Left colon (tissue), 2 donors: ENCODE measurements around the gene CA5A. TPM values are rescaled to one million over a fixed set of nuclear protein-coding genes. Genes with fewer than 3 reads are reported as not detected.
"Not testable (repeated sequence)": the region's sequence is repeated elsewhere in the genome, so short reads cannot be mapped to it uniquely, and the experiment has no call there.

Experiments
- ATAC-seq: fragments of 200-7000 bp; cut with Tn5 transposase; one replicate; pipeline ENCODE4 v1.9.1; 2020; ENCODE audit warnings: mild to moderate bottlenecking, moderate library complexity
- DNase-seq, 2 donors: peaks; one replicate each; pipeline ENCODE4 v3.0.0-alpha.2; 2020
- intact Hi-C, 2 donors: fragments of 100-400 bp; cut with DNase I in 1 of 2; cut with micrococcal nuclease in 1 of 2; formaldehyde crosslinking; loops; one replicate each; pipeline versions ENCODE4 v1.11.2 to v1.14.0; 2022; cut with DNase I, micrococcal nuclease
- total RNA-seq, 2 donors: library from RNA; stranded (reverse); fragmentation: NEBNext Ultra II Directional; extraction: Animal tissue kit (Norgen Biotek cat#: 25700); gene quantifications; one replicate each; pipeline ENCODE4 v1.2.1, GENCODE V29; 2021
- donor health status: DM: no; HTN: no; CAD: no.
- donor health status: DM: yes; HTN: yes; CAD: no.

CA5A gene
- total RNA-seq, 2 donors from 2014 or later, result not detected

GRCh38 chr16:87881324-87882200, 54.8 kb downstream of the CA5A start:
- intact Hi-C loops, result no loop called here
- ATAC-seq, result no peak
- no peak for DNase-seq

GRCh38 chr16:87880117-87880696, 56.1 kb downstream of the CA5A start:
- no peak for ATAC-seq
- no peak for DNase-seq
- intact Hi-C loops, result no loop called here

GRCh38 chr16:87879411-87880013, 56.8 kb downstream of the CA5A start:
- intact Hi-C loops, ATAC-seq, DNase-seq: not testable (repeated sequence)

- ATAC-seq, result no peak
- intact Hi-C loops, result no loop called here
- no peak for DNase-seq
Measured at GRCh38 chr16:87878704-87879103, 57.6 kb downstream of the CA5A start.

GRCh38 chr16:87877942-87878507, 58.3 kb downstream of the CA5A start:
- no peak for DNase-seq
- no peak for ATAC-seq
- intact Hi-C loops, result no loop called here

GRCh38 chr16:87874639-87875427, 61.5 kb downstream of the CA5A start:
- no peak for ATAC-seq
- intact Hi-C loops, result no loop called here
- no peak for DNase-seq

GRCh38 chr16:87870418-87871291, 65.7 kb downstream of the CA5A start:
- not testable (repeated sequence) for DNase-seq, ATAC-seq
- intact Hi-C loops, result loop anchor here in 1 of 2 donors (2.0 kb wide), 1 partner anchor 92 kb away; no protein-coding TSS in a partner anchor

- DNase-seq, ATAC-seq: not testable (repeated sequence)
- intact Hi-C loops, result loop anchor here in 1 of 2 donors (2.0 kb wide), 1 partner anchor 91 kb away; no protein-coding TSS in a partner anchor
Measured at GRCh38 chr16:87869879-87870417, 66.4 kb downstream of the CA5A start.

- peak; percentile 84 for ATAC-seq
- intact Hi-C loops, result not testable (repeated sequence)
- peak; percentile 74 to 88 for DNase-seq
Measured at GRCh38 chr16:87869061-87869878, 67.1 kb downstream of the CA5A start, which contains the start of gene SLC7A5. SLC7A5 (minus strand) TSS chr16:87869507; CDS start chr16:87869422, 85 bp downstream.

GRCh38 chr16:87868254-87869029, 67.9 kb downstream of the CA5A start:
- ATAC-seq, result peak; percentile 62
- DNase-seq, intact Hi-C loops: not testable (repeated sequence)

GRCh38 chr16:87865902-87866555, 70.3 kb downstream of the CA5A start:
- DNase-seq, result peak in 1 of 2 donors; percentile 29
- intact Hi-C loops, ATAC-seq: not testable (repeated sequence)

GRCh38 chr16:87864331-87864989, 71.9 kb downstream of the CA5A start:
- intact Hi-C loops, result no loop called here
- DNase-seq (no peak), ATAC-seq (no peak)

- intact Hi-C loops, ATAC-seq: not testable (repeated sequence)
- peak in 1 of 2 donors; percentile 31 for DNase-seq
Measured at GRCh38 chr16:87863327-87863635, 73.0 kb downstream of the CA5A start.

GRCh38 chr16:87862597-87863326, 73.6 kb downstream of the CA5A start:
- ATAC-seq, intact Hi-C loops: not testable (repeated sequence)
- peak in 1 of 2 donors; percentile 21 for DNase-seq
